COLO668 (cell line): Measurements from ENCODE around the gene HCAR2.
"Not testable (repeated sequence)": the region's sequence is repeated elsewhere in the genome, so short reads cannot be mapped to it uniquely, and the experiment has no call there.

Source experiments
- DNase-seq: peaks from one replicate; lab custom pipeline; 2025; ENCODE audit not compliant: unreplicated experiment; lab: John Stamatoyannopoulos, UW

HCAR2 gene

GRCh38 chr12:122669397-122670070, 33.6 kb downstream of the HCAR2 start:
- DNase-seq, result no peak

GRCh38 chr12:122668268-122668667, 34.9 kb downstream of the HCAR2 start:
- no peak for DNase-seq

GRCh38 chr12:122665759-122666158, 37.4 kb downstream of the HCAR2 start:
- no peak for DNase-seq

DNA sequence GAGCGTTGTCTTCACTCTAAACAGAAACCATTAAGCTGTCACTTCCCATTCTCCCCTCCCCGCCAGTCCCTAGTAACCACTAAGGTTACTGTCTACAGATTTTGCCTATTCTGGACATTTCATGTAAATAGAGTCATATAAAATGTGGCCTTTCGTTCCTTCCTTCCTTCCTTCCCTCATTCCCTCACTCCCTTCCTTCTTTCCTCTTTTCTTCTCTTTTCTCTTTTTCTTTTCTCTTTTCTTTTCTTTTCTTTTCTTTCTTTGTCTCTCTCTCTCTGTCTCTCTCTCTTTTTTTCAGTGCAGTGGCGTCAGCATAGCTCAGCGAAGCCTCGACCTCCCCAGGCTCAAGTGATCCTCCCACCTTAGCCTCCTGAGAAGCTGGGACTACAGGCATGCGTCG, 37.8 kb downstream of the HCAR2 start:
- DNase-seq, result no peak

DNA sequence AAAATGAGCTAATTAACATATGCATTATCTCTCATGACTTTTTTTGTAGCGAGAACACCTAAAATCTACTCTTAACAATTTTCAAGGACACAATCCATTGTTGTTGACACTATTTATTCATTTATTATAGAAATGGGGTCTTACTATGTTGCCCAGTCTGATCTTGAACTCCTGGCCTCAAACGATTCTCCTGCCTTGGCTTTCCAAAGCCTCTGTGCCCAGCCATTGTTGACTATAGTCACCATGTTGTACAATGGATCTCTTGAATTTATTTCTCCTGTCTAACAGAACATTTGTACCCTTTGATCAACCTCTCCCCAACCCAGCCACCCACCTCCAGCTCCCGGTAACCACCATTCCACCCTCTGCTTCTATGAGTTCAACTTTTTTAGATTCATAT, 41.2 kb downstream of the HCAR2 start:
- no peak for DNase-seq

- no peak for DNase-seq
Observed at GRCh38 chr12:122661246-122661645, 41.9 kb downstream of the HCAR2 start.

DNA sequence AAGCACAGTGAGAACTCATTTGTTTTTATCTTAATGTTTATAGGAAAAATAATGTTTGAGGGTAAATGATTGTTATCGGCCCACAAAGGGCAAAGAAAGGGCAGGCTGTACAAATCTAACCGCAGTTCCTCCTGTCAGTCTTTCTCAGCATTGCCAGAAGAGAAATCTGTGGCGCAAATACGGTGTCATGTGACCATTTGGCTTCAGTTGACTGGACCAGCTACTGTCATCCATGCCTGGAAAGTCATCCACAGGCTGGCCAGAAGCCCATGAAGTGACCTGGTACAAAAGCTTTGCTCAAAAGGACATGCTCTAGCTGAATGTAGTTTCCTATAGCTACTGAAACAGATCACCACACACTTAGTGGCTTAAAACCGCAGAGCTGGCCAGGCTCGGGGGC, 43.6 kb downstream of the HCAR2 start:
- DNase-seq, result no peak

DNA sequence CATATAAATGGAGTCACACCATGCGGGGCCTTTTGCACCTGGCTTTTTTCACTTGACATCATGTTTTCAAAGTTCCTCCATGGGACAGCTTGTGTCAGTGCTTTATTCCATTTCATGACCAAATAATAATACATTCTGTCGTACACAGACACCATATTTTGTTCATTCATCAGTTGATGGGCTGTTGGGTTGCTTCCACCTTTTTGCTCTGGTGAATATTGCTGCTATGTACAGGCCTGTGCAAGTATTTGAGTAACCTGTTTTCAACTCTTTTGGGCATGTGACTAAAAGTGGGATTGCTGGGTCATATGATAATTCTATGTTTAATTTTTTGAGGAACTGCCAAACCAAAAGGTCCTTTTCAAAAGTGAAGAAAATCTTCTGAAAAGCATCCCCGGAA, 46.9 kb downstream of the HCAR2 start:
- no peak for DNase-seq

- not testable (repeated sequence) for DNase-seq
Observed at GRCh38 chr12:122653291-122653690, 49.9 kb downstream of the HCAR2 start.

- DNase-seq, result no peak
Observed at GRCh38 chr12:122651520-122652224, 51.5 kb downstream of the HCAR2 start.
